NT2/D1 (cell line): ENCODE results near the gene LYAR.

Experiments used
- SUZ12 ChIP-seq: IDR thresholded peaks from 2 replicates; pipeline ENCODE4 v1.6.1; 2011; ENCODE audit not compliant: insufficient read length, insufficient read depth; ENCODE audit errors: extremely low read depth
- YY1 ChIP-seq: IDR thresholded peaks from 2 replicates; pipeline ENCODE4 v1.6.1; 2011; ENCODE audit not compliant: insufficient read length, insufficient read depth
- ZNF274 ChIP-seq: IDR thresholded peaks from 2 replicates; pipeline ENCODE4 v1.6.1; 2011; ENCODE audit warnings: mild to moderate bottlenecking, low read depth, low read length

DNA sequence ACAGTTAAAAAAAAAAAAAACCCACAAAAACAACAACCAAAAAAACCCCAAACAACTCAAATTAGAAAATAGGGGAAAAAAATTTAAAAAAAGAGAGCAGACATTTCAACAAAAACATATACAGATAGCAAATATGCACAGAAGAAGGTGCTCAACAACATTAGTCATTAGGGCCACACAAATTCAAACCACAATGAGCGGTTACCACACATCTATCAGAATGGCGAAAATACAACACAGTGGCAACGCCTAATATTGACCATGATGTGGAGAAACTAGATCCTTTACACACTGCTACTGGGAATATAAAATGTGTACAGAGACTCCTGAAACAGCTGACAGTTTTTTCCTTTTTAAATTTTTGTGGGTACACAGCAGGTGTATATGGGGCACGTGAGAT lies 19.4 kb downstream of the LYAR start:
- TF ChIP-seq YY1 (no peak), ZNF274 (no peak), SUZ12 (no peak)
